ENCODE measurements around the gene SELP.

DNA sequence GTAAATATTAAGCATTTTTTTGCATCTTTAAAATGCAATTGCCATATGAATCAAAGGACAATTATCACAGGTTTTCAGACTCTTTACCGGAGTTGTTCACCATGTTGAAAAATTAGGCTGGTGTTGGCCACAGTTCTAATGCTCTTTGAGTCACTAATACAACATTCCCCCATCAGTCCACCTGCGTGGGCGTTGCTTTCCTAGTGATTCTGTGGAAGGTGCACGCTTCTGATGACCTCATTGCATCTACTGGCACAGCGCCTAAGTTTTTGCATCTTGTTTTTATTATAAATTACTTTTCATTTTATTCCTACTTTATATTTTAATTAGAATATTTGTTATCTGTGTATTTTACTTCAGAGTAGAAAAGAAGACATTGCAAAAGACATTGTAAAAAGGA is 39.0 kb downstream of the SELP start:
- TF ChIP-seq TCF12 (IDR thresholded peaks at IDR 0.05) (no peak), FOXJ3 (CRISPR knock-in tag; IDR thresholded peaks at IDR 0.05) (no peak), RAD21 (IDR thresholded peaks at IDR 0.05; ENCODE audit: low read length) (no peak)
- TF ChIP-seq, protein P1, sequence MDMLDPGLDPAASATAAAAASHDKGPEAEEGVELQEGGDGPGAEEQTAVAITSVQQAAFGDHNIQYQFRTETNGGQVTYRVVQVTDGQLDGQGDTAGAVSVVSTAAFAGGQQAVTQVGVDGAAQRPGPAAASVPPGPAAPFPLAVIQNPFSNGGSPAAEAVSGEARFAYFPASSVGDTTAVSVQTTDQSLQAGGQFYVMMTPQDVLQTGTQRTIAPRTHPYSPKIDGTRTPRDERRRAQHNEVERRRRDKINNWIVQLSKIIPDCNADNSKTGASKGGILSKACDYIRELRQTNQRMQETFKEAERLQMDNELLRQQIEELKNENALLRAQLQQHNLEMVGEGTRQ (IDR thresholded peaks at IDR 0.05; ENCODE audit: borderline replicate concordance, low read depth, low read length) = no peak
- TF ChIP-seq, protein P2, sequence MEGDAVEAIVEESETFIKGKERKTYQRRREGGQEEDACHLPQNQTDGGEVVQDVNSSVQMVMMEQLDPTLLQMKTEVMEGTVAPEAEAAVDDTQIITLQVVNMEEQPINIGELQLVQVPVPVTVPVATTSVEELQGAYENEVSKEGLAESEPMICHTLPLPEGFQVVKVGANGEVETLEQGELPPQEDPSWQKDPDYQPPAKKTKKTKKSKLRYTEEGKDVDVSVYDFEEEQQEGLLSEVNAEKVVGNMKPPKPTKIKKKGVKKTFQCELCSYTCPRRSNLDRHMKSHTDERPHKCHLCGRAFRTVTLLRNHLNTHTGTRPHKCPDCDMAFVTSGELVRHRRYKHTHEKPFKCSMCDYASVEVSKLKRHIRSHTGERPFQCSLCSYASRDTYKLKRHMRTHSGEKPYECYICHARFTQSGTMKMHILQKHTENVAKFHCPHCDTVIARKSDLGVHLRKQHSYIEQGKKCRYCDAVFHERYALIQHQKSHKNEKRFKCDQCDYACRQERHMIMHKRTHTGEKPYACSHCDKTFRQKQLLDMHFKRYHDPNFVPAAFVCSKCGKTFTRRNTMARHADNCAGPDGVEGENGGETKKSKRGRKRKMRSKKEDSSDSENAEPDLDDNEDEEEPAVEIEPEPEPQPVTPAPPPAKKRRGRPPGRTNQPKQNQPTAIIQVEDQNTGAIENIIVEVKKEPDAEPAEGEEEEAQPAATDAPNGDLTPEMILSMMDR (IDR thresholded peaks at IDR 0.05) = no peak

All from SK-N-SH (cell line).